HL-60 (cell line): Measurements from ENCODE around the gene PRND.

Source experiments
- GABPA ChIP-seq: IDR thresholded peaks from 2 replicates; pipeline ENCODE4 v1.6.1; 2012; ENCODE audit warnings: low read depth
- POLR2AphosphoS5 ChIP-seq: IDR thresholded peaks from 2 replicates; pipeline ENCODE4 v1.6.1; 2012; ENCODE audit warnings: low read depth
- TF ChIP-seq, protein P1 (sequence below): IDR thresholded peaks from 2 replicates; pipeline ENCODE4 v1.6.1; 2012; ENCODE audit warnings: low read depth; ENCODE audit not compliant: insufficient replicate concordance
- TF ChIP-seq, protein P2 (sequence below): IDR thresholded peaks from one replicate; pipeline ENCODE4 v1.5.1; 2011; ENCODE audit warnings: low read length, control low read depth, inconsistent platforms; ENCODE audit not compliant: insufficient read depth

DNA sequence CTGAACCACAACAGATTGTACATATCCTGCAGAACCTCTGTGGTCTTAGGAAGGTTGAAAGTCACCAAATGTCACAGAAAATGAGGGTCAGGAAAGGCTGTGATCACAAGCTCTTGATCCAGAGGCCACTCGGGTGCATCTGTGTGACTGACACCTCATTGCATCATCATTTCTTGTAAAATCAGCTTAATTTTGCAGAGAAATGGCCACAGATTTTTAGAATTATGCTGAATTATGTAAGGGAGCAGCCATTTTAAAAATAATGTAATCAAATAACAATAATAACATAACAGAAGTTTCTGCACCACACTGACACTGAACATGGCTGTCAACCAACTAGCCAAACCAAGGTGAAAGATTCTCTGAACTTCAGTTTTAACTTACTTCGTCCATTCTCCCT, 32.5 kb upstream of the PRND start:
- TF ChIP-seq GABPA (no peak), POLR2AphosphoS5 (no peak)
- TF ChIP-seq, protein P1, sequence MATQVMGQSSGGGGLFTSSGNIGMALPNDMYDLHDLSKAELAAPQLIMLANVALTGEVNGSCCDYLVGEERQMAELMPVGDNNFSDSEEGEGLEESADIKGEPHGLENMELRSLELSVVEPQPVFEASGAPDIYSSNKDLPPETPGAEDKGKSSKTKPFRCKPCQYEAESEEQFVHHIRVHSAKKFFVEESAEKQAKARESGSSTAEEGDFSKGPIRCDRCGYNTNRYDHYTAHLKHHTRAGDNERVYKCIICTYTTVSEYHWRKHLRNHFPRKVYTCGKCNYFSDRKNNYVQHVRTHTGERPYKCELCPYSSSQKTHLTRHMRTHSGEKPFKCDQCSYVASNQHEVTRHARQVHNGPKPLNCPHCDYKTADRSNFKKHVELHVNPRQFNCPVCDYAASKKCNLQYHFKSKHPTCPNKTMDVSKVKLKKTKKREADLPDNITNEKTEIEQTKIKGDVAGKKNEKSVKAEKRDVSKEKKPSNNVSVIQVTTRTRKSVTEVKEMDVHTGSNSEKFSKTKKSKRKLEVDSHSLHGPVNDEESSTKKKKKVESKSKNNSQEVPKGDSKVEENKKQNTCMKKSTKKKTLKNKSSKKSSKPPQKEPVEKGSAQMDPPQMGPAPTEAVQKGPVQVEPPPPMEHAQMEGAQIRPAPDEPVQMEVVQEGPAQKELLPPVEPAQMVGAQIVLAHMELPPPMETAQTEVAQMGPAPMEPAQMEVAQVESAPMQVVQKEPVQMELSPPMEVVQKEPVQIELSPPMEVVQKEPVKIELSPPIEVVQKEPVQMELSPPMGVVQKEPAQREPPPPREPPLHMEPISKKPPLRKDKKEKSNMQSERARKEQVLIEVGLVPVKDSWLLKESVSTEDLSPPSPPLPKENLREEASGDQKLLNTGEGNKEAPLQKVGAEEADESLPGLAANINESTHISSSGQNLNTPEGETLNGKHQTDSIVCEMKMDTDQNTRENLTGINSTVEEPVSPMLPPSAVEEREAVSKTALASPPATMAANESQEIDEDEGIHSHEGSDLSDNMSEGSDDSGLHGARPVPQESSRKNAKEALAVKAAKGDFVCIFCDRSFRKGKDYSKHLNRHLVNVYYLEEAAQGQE = no peak
- TF ChIP-seq, protein P2, sequence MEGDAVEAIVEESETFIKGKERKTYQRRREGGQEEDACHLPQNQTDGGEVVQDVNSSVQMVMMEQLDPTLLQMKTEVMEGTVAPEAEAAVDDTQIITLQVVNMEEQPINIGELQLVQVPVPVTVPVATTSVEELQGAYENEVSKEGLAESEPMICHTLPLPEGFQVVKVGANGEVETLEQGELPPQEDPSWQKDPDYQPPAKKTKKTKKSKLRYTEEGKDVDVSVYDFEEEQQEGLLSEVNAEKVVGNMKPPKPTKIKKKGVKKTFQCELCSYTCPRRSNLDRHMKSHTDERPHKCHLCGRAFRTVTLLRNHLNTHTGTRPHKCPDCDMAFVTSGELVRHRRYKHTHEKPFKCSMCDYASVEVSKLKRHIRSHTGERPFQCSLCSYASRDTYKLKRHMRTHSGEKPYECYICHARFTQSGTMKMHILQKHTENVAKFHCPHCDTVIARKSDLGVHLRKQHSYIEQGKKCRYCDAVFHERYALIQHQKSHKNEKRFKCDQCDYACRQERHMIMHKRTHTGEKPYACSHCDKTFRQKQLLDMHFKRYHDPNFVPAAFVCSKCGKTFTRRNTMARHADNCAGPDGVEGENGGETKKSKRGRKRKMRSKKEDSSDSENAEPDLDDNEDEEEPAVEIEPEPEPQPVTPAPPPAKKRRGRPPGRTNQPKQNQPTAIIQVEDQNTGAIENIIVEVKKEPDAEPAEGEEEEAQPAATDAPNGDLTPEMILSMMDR = no peak
